Nephron (organoid): ENCODE measurements around the gene ATRIP.

ENCODE experiments used
- H3K27ac Mint-ChIP-seq, 3 experiments: 2 replicates each; pipeline ENCODE4 v1.8.0; 2020; ENCODE audit warnings: mixed read lengths in 3 of 3, mild to moderate bottlenecking in 2 of 3, moderate library complexity in 1 of 3
- H3K27me3 Mint-ChIP-seq: 2 replicates; pipeline ENCODE4 v1.8.0; 2021; ENCODE audit warnings: low read depth, mild to moderate bottlenecking, moderate library complexity, mixed read lengths
- H3K36me3 Mint-ChIP-seq: 2 replicates; pipeline ENCODE4 v1.8.0; 2020; ENCODE audit warnings: low read depth, mixed read lengths
- H3K4me1 Mint-ChIP-seq: 2 replicates; pipeline ENCODE4 v1.8.0; 2020; ENCODE audit warnings: mixed read lengths
- H3K4me3 Mint-ChIP-seq, 3 experiments: 2 replicates each; pipeline ENCODE4 v1.8.0; 2020; ENCODE audit warnings: mild to moderate bottlenecking in 3 of 3, mixed read lengths in 3 of 3, moderate library complexity in 2 of 3
- H3K9me3 Mint-ChIP-seq: 2 replicates; pipeline ENCODE4 v1.8.0; 2020; ENCODE audit warnings: mixed read lengths
- TF ChIP-seq, protein P1 (sequence below), 3 experiments: fragments of 200-600 bp; sonication (generic); IDR thresholded peaks; one replicate each; pipeline ENCODE4 v1.5.0; 2021; ENCODE audit warnings: antibody characterized with exemption in 3 of 3; ENCODE audit not compliant: unreplicated experiment in 3 of 3

ATRIP gene

GRCh38 chr3:48502121-48502520 lies 55.6 kb downstream of the ATRIP start:
- TF ChIP-seq, protein P1, sequence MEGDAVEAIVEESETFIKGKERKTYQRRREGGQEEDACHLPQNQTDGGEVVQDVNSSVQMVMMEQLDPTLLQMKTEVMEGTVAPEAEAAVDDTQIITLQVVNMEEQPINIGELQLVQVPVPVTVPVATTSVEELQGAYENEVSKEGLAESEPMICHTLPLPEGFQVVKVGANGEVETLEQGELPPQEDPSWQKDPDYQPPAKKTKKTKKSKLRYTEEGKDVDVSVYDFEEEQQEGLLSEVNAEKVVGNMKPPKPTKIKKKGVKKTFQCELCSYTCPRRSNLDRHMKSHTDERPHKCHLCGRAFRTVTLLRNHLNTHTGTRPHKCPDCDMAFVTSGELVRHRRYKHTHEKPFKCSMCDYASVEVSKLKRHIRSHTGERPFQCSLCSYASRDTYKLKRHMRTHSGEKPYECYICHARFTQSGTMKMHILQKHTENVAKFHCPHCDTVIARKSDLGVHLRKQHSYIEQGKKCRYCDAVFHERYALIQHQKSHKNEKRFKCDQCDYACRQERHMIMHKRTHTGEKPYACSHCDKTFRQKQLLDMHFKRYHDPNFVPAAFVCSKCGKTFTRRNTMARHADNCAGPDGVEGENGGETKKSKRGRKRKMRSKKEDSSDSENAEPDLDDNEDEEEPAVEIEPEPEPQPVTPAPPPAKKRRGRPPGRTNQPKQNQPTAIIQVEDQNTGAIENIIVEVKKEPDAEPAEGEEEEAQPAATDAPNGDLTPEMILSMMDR (IDR thresholded peaks at IDR 0.05; ENCODE audit: unreplicated experiment in 3 of 3), result no peak
- H3K9me3 Mint-ChIP-seq, result no peaks in the 10 kb centered on the region
- no peaks in the 10 kb centered on the region for H3K27me3 Mint-ChIP-seq
- peaks cover 18% of the 10 kb centered on the region for H3K36me3 Mint-ChIP-seq
- peak overlapping the region; percentile 84 to 86 (median 86) for H3K4me3 Mint-ChIP-seq
- H3K27ac Mint-ChIP-seq, result peak overlapping the region; percentile 3 to 63 (median 45)
- H3K4me1 Mint-ChIP-seq, result no peaks in the 10 kb centered on the region

DNA sequence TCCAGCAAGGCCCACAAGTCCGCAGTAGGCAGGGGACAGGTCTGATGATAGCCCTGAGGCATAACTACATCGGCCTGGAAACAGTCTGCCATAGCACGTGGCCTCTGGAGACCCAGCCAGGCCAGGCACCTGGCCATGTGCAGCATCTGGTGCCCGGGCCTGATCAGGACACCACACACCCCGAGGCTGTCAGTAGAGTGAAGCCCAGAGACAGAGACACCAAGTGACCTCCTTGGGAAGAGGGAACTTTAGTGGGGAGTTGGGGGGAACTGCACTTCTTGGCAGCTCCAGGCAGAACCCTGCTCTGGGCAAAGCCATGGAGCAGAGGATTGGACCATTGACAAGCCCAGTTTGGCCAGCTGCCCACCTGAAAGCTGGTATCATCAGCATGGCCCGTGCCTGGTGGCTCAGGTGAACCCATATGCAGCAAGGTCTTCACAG lies 56.2 kb downstream of the ATRIP start:
- H3K4me1 Mint-ChIP-seq, result no peaks in the 10 kb centered on the region
- TF ChIP-seq, protein P1 (IDR thresholded peaks at IDR 0.05; ENCODE audit: unreplicated experiment in 3 of 3), result no peak
- peak overlapping the region; percentile 84 to 86 (median 86) for H3K4me3 Mint-ChIP-seq
- no peaks in the 10 kb centered on the region for H3K27me3 Mint-ChIP-seq
- H3K27ac Mint-ChIP-seq, result peak overlapping the region in 2 of 3 experiments; percentile 45 to 63
- H3K9me3 Mint-ChIP-seq, result no peaks in the 10 kb centered on the region
- peaks cover 16% of the 10 kb centered on the region for H3K36me3 Mint-ChIP-seq

GRCh38 chr3:48503401-48504050 lies 57.0 kb downstream of the ATRIP start:
- no peaks in the 10 kb centered on the region for H3K9me3 Mint-ChIP-seq
- H3K27me3 Mint-ChIP-seq, result no peaks in the 10 kb centered on the region
- H3K4me1 Mint-ChIP-seq, result no peaks in the 10 kb centered on the region
- peak overlapping the region; percentile 84 to 86 (median 86) for H3K4me3 Mint-ChIP-seq
- TF ChIP-seq, protein P1 (IDR thresholded peaks at IDR 0.05; ENCODE audit: unreplicated experiment in 3 of 3), result no peak
- H3K36me3 Mint-ChIP-seq, result peaks cover 8% of the 10 kb centered on the region
- H3K27ac Mint-ChIP-seq, result peak overlapping the region; percentile 21 to 63 (median 41)

DNA sequence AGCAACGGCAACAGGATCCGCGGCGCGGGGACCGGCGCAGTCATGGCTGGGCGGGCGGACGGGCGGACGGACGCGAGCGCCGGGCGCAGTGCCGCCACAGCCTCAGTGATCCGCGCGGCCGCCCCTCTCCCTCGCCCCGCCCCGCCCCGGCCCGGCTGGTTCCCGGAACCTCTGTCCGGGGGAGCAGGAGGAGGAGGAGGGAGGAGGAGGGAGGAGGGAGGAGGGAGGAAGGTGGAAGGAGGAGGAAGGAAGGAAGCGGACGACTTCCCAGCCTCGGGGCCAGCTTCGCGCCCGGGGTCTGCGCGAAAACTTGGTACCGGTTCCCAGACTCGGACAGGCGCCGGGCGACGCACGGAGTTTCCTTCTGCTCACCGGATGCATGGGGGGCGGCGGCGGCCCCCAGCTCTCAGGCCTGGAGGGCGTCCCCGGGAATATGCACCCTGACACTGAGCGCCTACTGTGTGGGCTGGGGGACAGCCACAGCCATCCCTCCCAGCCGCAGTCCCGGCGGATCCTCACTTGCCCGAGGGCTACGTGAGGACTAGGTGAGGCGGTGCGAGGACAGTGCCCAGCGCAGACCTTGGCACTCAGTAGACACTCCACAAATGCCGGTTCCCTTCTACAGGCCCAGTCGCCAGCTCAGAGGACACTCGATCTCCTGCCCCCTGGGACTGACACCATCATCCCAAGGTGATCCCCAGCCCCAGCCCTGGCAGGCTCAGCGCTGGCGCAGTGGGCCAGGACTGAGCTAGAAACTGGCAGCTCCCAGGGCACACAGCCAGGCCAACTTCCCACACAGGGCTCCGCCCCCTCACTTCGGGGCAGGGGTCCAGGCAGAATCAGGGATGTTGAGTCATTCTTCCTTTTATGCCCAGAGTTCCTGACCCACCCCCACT lies 57.8 kb downstream of the ATRIP start, which contains the start of gene SHISA5:
SHISA5 (minus strand) TSS at position 124 of the 896 bp plus-strand sequence; CDS start at position 44, 80 bp downstream.
- H3K27ac Mint-ChIP-seq, result peak within 1 kb of the TSS; percentile 21 to 63 (median 41)
- H3K36me3 Mint-ChIP-seq, result peaks cover 5% of the 10 kb centered on the region
- TF ChIP-seq, protein P1 (IDR thresholded peaks at IDR 0.05; ENCODE audit: unreplicated experiment in 3 of 3), result no peak
- H3K4me3 Mint-ChIP-seq, result peak within 1 kb of the TSS; percentile 84 to 86 (median 86)
- no peaks in the 10 kb centered on the region for H3K27me3 Mint-ChIP-seq
- H3K9me3 Mint-ChIP-seq, result no peaks in the 10 kb centered on the region
- no peaks in the 10 kb centered on the region for H3K4me1 Mint-ChIP-seq

DNA sequence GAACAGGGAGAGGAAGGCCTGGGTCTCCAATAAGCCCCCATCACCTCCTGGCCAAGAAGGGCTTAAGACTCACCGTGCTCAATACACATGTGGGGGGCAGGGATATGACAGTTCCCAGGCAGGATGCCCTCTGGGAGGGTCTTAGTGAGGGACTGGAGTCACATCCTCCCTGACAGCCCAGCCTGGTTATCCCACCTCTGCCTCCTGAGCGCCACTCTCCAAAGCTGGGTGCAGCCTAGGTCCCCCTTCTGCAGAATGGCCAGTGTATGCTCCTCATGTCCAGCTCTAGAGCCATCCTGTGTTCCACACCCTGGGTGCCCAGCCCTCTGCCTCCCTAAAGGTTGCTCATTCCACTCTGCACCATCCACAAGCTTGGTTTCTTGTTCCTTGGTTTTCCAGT lies 58.6 kb downstream of the ATRIP start:
- Mint-ChIP-seq H3K27ac (peak overlapping the region in 1 of 3 experiments; percentile 49), H3K27me3 (no peaks in the 10 kb centered on the region), H3K9me3 (no peaks in the 10 kb centered on the region), H3K4me1 (no peaks in the 10 kb centered on the region), H3K36me3 (peaks cover 5% of the 10 kb centered on the region), H3K4me3 (peak overlapping the region; percentile 76 to 83 (median 82))
- TF ChIP-seq, protein P1 (IDR thresholded peaks at IDR 0.05; ENCODE audit: unreplicated experiment in 3 of 3), result no peak
